Neural cell (in vitro differentiated cells): ENCODE results near the gene MSL2. TPM values are rescaled to one million over a fixed set of nuclear protein-coding genes. Genes with fewer than 3 reads are reported as not detected.

Experiments used
- H2AFZ ChIP-seq: fragments of 200-600, 300-800 bp; sonication (generic), shearing (Covaris generic); 2 replicates; pipeline ENCODE4 v1.6.0; 2014; ENCODE audit warnings: low read depth, mild to moderate bottlenecking, antibody characterized with exemption, low read length, moderate library complexity
- H3F3A ChIP-seq: fragments of 200-600 bp; shearing (Covaris generic); 2 replicates; pipeline ENCODE4 v1.6.1; 2016; ENCODE audit warnings: mild to moderate bottlenecking, moderate library complexity, mixed read lengths, antibody characterized with exemption, low read length; ENCODE audit not compliant: insufficient read depth, poor library complexity, severe bottlenecking
- H3K27ac ChIP-seq: fragments of 200-600, 300-800 bp; sonication (generic), shearing (Covaris generic); 2 replicates; pipeline ENCODE4 v1.5.1; 2014; ENCODE audit warnings: mild to moderate bottlenecking, low read length, moderate library complexity
- H3K27me3 ChIP-seq: fragments of 300-800, 200-600 bp; sonication (generic), shearing (Covaris generic); 2 replicates; pipeline ENCODE4 v1.6.0; 2014; ENCODE audit warnings: mild to moderate bottlenecking, low read depth, low read length, moderate library complexity; ENCODE audit not compliant: insufficient read depth
- H3K36me3 ChIP-seq: fragments of 300-800, 200-600 bp; sonication (generic), shearing (Covaris generic); 2 replicates; pipeline ENCODE4 v1.5.1; 2014; ENCODE audit warnings: mild to moderate bottlenecking, antibody characterized with exemption, low read length, moderate library complexity; ENCODE audit not compliant: insufficient read depth
- H3K4me2 ChIP-seq: fragments of 300-800, 200-600 bp; sonication (generic), shearing (Covaris generic); 2 replicates; pipeline ENCODE4 v1.6.0; 2014; ENCODE audit warnings: mild to moderate bottlenecking, low read length
- H3K4me3 ChIP-seq: fragments of 300-800, 200-600 bp; sonication (generic), shearing (Covaris generic); 2 replicates; pipeline ENCODE4 v1.5.1; 2014; ENCODE audit warnings: mild to moderate bottlenecking, low read length, moderate library complexity
- H3K79me2 ChIP-seq: fragments of 200-600 bp; shearing (Covaris generic); replicated peaks from 2 replicates; pipeline ENCODE4 v1.6.0; 2014; ENCODE audit warnings: mild to moderate bottlenecking, low read length, moderate library complexity; ENCODE audit not compliant: insufficient read depth
- H3K9ac ChIP-seq: fragments of 300-800, 200-600 bp; sonication (generic), shearing (Covaris generic); 2 replicates; pipeline ENCODE4 v1.6.1; 2016; ENCODE audit warnings: mild to moderate bottlenecking, low read length, mixed read lengths
- H3K9me2 ChIP-seq: fragments of 200-600 bp; shearing (Covaris generic); 2 replicates; pipeline ENCODE4 v1.6.1; 2016; ENCODE audit warnings: mild to moderate bottlenecking, low read length, mixed read lengths; ENCODE audit not compliant: insufficient read depth
- H3K9me3 ChIP-seq: fragments of 200-600, 300-800 bp; sonication (generic), shearing (Covaris generic); 2 replicates; pipeline ENCODE4 v1.6.1; 2016; ENCODE audit warnings: mild to moderate bottlenecking, mixed run types, low read length, moderate library complexity, mixed read lengths
- H4K20me1 ChIP-seq: fragments of 200-600 bp; shearing (Covaris generic); 2 replicates; pipeline ENCODE4 v1.6.1; 2016; ENCODE audit warnings: mild to moderate bottlenecking, mixed run types; ENCODE audit not compliant: insufficient read depth
- EP300 ChIP-seq: fragments of 450-650 bp; conservative IDR thresholded peaks from 2 replicates; pipeline ENCODE4 v1.6.1; 2014; ENCODE audit warnings: antibody characterized with exemption, mild to moderate bottlenecking, moderate library complexity; ENCODE audit not compliant: poor library complexity, severe bottlenecking
- EZH2 ChIP-seq: fragments of 200-600, 300-800 bp; shearing (Covaris generic), sonication (generic); IDR thresholded peaks from 2 replicates; pipeline ENCODE4 v1.6.1; 2014; ENCODE audit warnings: antibody characterized with exemption, low read length, borderline replicate concordance, mild to moderate bottlenecking; ENCODE audit not compliant: insufficient read depth, poor library complexity, severe bottlenecking
- MXI1 ChIP-seq: fragments of 450-650 bp; conservative IDR thresholded peaks from 2 replicates; pipeline ENCODE4 v1.6.1; 2014; ENCODE audit warnings: antibody characterized with exemption, mild to moderate bottlenecking; ENCODE audit not compliant: poor library complexity, severe bottlenecking
- POLR2AphosphoS5 ChIP-seq: IDR thresholded peaks from 2 replicates; pipeline ENCODE4 v1.6.1; 2012
- RAD21 ChIP-seq: fragments of 450-650 bp; conservative IDR thresholded peaks from 2 replicates; pipeline ENCODE4 v1.6.1; 2014; ENCODE audit warnings: antibody characterized with exemption, mild to moderate bottlenecking, moderate library complexity
- REST ChIP-seq: IDR thresholded peaks from 2 replicates; pipeline ENCODE4 v1.6.1; 2012; ENCODE audit warnings: borderline replicate concordance
- SMC3 ChIP-seq: fragments of 450-650 bp; conservative IDR thresholded peaks from 2 replicates; pipeline ENCODE4 v1.6.1; 2014; ENCODE audit warnings: antibody characterized with exemption, mild to moderate bottlenecking, moderate library complexity; ENCODE audit not compliant: poor library complexity
- TAF1 ChIP-seq: IDR thresholded peaks from 2 replicates; pipeline ENCODE4 v1.6.1; 2012; ENCODE audit warnings: low read depth
- polyA plus RNA-seq: library from polyadenylated mRNA; depleted of rRNA; stranded (reverse); fragments of >200 nt; gene quantifications from 2 replicates; pipeline ENCODE4 v1.2.3, GENCODE V29; 2014
- TF ChIP-seq, protein P1 (sequence below): fragments of 450-650 bp; IDR thresholded peaks from 2 replicates; pipeline ENCODE4 v1.5.1; 2014; ENCODE audit warnings: antibody characterized with exemption, mild to moderate bottlenecking, moderate library complexity; ENCODE audit not compliant: poor library complexity, severe bottlenecking

Gene MSL2
- polyA plus RNA-seq, 1 donor from 2014 or later: 12.8 TPM

- no peak overlapping the region for H3K4me2 ChIP-seq
- no peaks in the 10 kb centered on the region for H4K20me1 ChIP-seq
- no peaks in the 10 kb centered on the region for H3K79me2 ChIP-seq
- no peak overlapping the region for H3K4me3 ChIP-seq
- no peaks in the 10 kb centered on the region for H3F3A ChIP-seq
- H2AFZ ChIP-seq: no peak overlapping the region
- no peak overlapping the region for H3K9ac ChIP-seq
- no peaks in the 10 kb centered on the region for H3K27me3 ChIP-seq
- H3K36me3 ChIP-seq: no peaks in the 10 kb centered on the region
- no peaks in the 10 kb centered on the region for H3K9me2 ChIP-seq
- TF ChIP-seq MXI1 (no peak), POLR2AphosphoS5 (no peak), RAD21 (no peak), EZH2 (no peak), TAF1 (no peak), REST (no peak), EP300 (no peak), SMC3 (no peak)
- TF ChIP-seq, protein P1, sequence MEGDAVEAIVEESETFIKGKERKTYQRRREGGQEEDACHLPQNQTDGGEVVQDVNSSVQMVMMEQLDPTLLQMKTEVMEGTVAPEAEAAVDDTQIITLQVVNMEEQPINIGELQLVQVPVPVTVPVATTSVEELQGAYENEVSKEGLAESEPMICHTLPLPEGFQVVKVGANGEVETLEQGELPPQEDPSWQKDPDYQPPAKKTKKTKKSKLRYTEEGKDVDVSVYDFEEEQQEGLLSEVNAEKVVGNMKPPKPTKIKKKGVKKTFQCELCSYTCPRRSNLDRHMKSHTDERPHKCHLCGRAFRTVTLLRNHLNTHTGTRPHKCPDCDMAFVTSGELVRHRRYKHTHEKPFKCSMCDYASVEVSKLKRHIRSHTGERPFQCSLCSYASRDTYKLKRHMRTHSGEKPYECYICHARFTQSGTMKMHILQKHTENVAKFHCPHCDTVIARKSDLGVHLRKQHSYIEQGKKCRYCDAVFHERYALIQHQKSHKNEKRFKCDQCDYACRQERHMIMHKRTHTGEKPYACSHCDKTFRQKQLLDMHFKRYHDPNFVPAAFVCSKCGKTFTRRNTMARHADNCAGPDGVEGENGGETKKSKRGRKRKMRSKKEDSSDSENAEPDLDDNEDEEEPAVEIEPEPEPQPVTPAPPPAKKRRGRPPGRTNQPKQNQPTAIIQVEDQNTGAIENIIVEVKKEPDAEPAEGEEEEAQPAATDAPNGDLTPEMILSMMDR: no peak
- no peak overlapping the region for H3K27ac ChIP-seq
- H3K9me3 ChIP-seq: no peaks in the 10 kb centered on the region
These were observed 54.8 kb downstream of the MSL2 start for GRCh38 chr3:136141291-136141785.

DNA sequence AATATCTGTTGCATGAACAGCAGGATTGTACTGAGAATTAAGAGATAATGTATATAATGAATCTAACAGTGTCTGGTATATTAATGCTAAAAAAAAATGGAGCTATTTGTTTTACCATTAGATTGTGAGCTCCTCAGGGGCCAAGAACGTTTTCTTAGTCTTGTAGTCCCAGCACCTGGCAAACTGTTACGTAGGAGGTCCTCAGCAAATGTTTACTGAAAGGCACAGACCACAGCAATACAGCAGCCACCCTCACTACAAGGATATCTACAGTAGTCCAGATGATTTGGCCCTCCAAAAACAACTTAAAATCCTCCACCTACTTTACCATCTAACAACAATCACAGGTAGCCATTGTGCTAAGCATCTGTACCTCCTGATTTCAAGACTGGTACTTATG is 59.7 kb downstream of the MSL2 start:
- no peaks in the 10 kb centered on the region for H3K36me3 ChIP-seq
- H3K9me3 ChIP-seq: no peaks in the 10 kb centered on the region
- H3K4me2 ChIP-seq: no peak overlapping the region
- H3F3A ChIP-seq: no peaks in the 10 kb centered on the region
- TF ChIP-seq EP300 (no peak), EZH2 (no peak), MXI1 (no peak), REST (no peak)
- no peak overlapping the region for H2AFZ ChIP-seq
- no peaks in the 10 kb centered on the region for H3K27me3 ChIP-seq
- no peak overlapping the region for H3K27ac ChIP-seq
- no peak overlapping the region for H3K4me3 ChIP-seq
- no peaks in the 10 kb centered on the region for H4K20me1 ChIP-seq
- no peaks in the 10 kb centered on the region for H3K79me2 ChIP-seq
- H3K9ac ChIP-seq: no peak overlapping the region
- H3K9me2 ChIP-seq: no peaks in the 10 kb centered on the region
